ENCODE data around the gene DPP7.
"Not testable (repeated sequence)": the region's sequence is repeated elsewhere in the genome, so short reads cannot be mapped to it uniquely, and the experiment has no call there.

DPP7 gene

DNA sequence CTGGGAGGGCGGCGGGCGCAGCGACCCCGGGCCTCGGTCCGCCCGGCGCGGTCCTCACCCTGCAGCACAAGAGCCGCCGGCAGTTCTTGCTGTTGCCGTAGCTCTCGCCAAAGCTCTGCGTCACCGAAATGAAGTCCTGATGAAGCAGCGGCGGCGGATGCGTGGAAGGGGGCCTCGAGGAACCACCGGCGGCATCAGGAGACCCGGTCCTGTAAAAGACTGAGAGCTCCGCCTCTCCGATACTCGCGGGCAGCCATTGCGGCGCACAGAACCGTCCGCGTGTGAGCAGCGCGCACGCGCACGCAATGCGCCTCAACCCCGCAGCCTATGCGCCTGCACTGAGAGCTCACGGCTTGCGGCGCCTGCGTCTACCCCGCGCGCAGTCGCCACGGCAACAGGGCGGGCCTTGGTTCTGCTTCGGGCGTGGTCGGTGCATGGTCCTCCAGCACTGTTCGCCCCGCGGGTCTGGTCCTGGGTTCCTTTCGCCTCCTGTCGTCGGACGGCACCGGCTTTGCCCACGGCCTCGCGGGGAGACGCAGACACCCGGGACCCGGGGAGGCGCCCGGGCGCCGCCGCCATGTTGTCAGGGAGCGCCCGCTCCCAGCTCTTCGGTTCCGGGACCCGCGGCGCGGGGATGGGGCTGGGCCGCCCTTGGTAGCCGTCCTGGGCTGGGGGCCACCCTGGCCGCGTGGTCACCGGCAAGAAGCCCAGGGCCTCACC lies 15.1 kb upstream of the DPP7 start:
- peak; percentile 85 for DNase-seq (ENCODE audit: low read depth)

DNA sequence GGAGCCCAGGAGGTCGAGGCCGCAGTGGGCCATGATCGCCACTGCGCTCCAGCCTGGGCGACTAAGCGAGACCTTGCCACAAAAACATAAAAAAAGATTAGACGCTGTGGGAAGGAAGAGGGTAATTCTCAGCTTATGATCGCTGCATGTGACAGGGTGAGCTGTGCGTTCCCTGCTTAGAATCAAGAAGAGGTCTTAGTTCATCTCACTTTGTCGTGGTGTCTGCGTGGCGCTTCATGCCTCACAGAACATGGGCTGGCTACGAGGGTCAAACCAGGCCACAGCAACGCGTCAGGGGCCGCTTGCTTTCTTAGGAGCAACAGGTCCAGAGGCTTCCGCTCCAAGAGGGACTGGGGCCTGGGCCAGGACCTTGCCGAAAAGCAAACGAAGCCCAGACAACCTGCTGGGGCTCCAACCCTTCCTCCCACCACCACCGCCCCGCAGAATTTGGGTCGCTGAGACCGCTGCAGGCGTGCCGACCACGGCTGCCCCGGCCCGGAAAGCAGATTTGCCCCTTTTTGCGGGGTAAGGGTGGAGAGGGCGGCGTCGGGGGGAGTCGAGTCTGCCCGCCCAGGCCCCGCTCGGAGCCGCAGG lies 14.4 kb upstream of the DPP7 start:
- DNase-seq (ENCODE audit: low read depth): no peak

DNA sequence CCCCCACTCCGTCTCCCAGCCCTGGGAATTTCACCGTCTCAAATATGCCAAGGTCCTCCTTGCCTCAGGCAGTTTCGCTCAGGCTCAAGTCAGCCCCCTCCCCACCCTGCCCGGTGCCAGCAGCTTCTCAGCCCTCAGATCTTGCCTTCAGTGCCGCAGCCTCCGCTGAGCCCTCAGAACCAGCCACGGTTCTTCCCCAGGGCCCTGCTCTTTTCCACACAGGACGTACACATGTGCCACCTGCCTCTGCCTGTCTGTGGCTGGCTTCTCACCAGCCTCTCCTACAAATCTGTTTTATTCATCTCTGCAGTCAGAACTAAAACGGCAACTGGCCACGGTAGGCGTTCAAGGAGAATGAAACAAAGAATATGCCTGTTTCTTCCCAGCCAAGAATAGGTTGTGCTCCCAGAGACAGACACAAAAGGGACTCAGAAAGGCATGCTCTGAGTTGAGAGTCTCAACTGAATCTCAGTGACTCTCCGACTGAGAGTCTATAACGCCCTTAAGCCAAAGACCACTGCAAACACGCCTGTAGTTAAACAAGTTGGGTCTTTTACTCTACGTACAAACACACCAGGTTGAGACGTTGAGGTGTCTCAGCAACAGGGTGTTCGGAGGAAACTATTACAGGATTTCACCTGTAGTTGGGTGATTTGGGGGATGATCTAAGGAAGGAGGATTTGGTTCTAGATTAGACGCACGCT lies 13.8 kb upstream of the DPP7 start:
- no peak for DNase-seq (ENCODE audit: low read depth)

DNA sequence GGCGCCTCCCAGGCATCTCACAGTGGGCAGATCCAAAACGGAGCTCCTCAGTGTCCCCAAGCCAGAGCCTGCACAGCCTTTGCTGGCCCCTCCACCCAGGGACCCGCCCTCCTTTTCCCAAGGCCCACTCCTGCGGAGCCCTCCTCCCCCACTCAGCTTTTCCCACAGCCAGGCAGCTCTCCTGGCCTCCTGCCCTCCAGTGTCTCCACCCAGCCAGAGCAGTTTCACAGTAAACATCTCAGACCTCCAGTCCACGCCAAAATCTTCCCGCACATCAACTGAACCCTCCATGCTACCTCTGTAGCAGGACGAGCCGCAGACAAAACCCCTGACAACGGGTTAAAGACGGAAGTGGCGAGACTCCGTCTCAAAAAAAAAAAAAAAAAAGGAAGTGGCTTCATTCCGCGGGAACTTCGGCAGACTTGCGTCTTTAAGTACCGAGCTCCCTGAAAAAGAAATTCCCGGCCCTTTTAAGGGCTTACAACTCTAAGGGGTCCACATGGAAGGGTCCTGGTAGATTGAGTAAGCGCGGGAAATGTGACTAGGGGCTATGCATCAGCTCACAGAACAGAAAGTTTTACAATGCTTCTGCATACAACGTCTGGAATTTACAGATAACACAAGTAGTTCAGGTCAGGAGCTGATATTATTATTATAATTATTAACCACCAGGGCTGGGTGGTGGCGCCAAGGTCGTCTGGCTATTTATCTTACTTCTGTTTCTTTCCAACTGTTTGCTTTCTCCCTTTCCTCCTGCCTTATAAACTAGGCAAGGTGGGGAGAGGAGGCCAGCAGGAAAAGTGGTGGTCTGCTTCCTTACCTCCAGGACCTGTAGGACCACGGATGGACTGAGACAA lies 13.0 kb upstream of the DPP7 start:
- DNase-seq (ENCODE audit: low read depth): no peak

DNA sequence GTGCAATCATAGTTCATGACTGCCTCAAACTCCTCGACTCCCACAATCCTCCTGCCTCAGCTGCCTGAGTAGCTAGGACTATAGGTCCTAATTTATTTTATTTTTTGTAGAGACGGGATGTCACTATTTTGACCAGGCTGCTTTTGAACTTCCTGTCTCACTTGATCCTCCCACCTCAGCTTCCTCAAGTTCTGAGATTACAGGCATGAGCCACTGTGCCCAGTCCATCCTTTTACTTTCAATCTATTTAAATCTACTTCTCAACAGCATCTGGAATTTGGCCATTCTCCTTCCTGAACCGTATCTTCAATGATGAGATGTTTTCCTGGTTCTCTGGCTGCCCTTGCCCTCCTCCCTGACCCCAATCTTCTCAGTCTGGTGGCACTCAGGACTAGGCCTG lies 12.3 kb upstream of the DPP7 start:
- DNase-seq (ENCODE audit: low read depth): no peak

DNA sequence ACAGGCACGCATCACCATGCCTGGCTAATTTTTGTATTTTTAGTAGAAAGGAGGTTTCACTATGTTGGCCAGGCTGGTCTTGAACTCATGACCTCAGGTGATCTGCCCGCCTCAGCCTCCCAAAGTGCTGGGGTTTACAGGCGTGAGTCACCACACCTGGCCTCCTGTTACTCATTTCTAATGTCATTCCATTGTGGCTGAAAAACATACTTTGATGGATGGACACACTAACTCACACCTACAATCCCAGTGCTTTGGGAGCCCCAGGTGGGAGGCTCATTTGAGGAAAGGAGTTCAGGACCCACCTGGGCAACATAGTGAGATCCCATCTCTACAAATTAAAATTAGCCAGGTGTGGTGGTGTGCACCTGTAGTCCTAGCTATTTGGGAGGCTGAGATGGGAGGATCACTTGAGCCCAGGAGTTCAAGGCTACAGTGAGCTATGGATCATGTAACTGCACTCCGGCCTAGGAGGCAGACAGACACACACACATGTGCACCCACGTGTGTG lies 9.5 kb upstream of the DPP7 start:
- not testable (repeated sequence) for DNase-seq (ENCODE audit: low read depth)

DNA sequence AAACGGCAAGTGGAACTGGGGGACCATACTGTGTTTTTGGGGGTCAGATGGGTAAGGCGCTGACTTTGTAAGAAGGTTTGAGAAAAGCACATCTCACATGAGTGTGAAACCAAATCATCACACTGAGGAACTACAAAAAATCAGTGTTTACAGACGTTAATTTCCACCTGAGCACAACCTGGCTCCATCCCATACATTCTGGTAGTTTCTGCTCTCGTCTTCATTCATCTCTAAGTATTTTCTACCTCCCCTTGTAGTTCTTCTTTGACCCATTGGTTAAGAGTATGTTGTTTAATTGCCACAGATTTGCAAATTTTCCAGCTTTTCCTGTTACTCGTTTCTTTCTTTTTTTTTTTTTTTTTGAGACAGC lies 8.9 kb upstream of the DPP7 start:
- no peak for DNase-seq (ENCODE audit: low read depth)

DNA sequence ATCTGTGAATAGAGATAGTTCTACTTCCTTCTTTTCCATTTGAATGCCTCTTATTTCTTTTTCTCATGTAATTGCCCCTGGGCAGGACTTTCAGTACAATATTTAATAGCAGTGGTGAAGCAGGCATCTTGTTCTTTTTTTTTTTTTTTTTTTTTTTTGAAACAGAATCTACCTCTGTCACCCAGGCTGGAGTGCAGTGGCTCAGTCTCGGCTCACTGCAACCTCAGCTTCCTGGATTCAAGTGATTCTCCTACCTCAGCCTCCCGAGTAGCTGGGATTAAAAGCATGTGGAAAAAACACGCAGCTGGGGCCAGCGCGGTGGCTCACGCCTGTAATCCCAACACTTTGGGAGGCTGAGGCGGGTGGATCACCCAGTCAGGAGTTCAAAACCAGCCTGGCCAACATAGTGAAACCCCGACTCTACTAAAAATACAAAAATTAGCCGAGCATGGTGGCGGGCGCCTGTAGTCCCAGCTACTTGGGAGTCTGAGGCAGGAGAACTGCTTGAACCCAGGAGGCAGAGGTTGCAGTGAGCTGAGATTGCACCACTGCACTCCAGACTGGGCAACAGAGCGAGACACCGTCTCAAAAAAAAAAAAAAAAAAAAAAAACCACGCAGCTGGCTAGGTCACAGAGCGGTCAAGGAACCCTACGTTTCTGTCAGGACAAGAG lies 8.4 kb upstream of the DPP7 start:
- not testable (repeated sequence) for DNase-seq (ENCODE audit: low read depth)

DNA sequence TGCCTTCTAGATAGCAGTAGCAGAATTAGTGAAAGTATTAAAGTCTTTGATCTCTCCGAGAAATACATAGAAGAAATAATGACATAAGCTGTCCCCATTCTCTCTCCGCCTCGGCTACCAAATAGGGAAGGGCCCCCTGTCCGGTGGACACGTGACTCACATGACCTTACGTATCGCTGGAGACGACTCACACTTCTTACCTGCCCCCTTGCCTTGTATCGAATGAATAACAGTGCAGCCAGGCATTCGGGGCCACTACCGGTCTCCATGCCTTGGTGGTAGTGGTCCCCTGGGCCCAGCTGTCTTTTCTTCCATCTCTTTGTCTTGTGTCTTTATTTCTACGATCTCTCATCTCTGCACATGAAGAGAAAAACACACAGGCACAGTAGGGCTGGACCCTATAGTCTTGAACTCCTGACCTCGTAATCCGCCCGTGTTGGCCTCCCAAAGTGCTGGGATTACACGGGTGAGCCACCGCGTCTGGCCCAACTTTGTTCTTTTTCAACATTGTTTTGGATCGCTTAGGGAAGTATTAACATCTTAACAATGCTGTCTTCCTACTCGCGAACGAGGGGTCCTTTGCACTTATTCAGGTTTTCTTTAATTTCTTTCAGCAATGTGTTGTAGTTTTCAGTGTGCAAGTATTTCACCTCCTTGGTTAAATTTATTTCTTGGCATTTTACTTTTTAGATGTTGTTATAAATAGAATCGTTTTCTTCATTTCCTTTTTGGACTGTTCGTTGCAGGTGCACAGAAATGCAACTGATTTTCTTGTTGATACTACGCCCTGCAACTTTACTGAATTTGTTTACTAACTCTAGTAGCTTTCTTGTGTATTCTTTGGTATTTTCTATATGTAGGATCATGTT lies 7.6 kb upstream of the DPP7 start:
- not testable (repeated sequence) for DNase-seq (ENCODE audit: low read depth)

DNA sequence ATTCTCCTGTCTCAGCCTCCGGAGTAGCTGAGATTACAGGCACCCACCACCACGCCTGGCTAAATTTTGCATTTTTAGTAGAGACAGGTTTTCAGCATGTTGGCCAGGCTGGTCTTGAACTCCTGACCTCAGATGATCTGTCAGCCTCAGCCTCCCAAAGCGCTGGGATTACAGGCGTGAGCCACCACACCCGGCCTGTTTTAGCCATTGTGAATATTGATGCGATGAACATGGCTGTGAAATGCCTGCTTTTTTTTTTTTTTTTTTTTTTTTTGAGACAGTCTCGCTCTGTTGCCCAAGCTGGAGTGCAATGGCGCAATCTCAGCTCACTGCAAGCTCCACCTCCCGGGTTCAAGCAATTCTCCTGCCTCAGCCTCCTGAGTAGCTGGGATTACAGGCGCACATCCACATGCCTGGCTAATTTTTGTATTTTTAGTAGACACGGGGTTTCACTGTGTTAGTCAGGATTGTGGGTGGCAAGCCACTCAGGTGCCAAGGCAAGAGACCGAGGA lies 3.6 kb upstream of the DPP7 start:
- not testable (repeated sequence) for DNase-seq (ENCODE audit: low read depth)

DNA sequence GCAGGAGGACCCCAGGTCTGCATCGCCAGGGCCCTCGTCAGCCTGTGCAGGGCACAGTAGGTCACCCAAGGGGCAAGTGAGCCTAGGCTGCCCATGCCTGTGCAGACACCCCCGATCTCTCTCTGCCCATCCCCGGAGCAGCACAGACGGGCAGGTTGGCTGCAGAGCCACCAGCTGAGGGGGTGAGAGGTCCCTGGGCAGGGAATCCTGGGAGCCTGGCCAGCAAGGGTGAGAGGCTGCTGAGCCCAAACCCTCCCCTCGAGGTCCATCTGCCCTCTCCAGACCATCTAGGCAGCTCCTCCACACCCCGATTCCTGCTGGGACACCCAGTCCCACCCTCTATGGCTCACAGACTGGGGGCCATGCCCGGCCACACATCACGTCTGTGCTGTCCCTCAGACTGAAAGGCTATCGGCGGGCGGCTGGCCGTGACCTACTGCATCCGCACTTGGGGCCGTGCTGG lies 2.8 kb upstream of the DPP7 start:
- DNase-seq (ENCODE audit: low read depth): no peak

DNA sequence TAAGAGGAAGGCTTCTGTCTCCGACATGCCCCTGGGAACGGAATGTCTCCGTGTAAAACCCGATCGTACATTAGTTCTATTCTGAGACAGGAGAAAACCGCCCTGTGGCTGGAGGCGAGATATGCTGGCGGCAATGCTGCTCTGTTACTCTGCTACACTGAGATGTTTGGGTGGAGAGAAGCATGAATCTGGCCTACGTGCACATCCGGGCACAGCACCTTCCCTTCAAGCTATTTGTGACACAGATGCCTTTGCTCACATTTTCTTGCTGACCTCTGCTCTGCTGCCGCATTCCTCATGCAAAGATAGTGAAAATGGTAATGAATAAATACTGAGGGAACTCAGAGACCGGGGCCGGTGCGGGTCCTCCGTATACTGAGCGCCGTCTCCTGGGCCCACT lies 2.2 kb upstream of the DPP7 start:
- no peak for DNase-seq (ENCODE audit: low read depth)

DNA sequence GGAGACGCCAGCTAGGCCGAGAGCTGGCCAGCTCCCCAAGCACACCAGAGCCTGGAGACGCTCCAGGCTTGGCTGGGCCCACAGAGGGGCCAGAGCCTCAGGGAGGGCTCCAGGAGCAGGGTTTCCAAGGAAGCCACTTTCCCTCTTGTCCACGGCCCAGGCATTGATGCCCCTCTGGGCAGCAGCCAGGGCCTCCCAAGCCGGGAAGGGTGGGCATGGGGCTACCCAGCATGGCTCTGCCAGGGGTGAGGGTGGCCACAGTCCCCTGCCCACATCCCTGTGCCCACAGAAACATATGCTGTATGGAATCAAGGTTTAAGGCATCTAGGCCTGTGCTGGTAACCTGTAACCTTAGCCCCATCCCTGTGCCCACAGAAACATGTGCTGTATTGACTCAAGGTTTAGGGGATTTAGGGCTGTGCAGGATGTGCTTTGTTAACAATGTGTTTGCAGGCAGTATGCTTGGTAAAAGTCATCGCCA lies 1.5 kb upstream of the DPP7 start:
- no peak for DNase-seq (ENCODE audit: low read depth)

DNA sequence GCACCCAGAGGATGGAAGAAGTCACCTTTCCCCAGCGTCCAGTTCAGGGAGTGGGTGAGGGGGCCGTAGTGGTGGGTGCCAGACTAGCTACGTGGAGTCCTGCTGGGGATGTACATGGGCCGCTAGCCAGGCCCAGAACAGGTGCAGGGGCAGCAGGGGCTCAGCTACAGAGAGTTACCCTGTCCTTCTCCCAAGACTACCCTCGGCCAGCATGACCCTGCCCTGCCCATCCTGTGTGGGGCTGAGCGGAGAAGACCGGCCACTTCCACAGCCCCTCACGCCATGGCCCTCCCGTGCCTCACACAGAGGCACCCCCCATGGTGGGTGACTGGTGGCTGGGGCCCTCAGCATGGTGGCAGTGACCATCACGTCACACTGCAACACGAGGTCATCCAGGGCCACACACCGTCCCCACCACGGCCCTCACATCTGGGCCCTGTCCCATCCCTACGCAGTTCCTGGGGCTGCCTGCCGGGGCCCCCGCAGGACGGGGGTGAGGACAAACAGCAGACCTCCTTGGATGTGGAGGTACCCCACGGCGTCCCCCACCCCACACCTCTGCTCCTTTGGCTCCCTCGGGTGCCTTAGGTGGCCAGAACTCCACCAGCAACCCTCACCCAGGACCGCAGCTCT lies 977 bp upstream of the DPP7 start:
- DNase-seq (ENCODE audit: low read depth): no peak

DNA sequence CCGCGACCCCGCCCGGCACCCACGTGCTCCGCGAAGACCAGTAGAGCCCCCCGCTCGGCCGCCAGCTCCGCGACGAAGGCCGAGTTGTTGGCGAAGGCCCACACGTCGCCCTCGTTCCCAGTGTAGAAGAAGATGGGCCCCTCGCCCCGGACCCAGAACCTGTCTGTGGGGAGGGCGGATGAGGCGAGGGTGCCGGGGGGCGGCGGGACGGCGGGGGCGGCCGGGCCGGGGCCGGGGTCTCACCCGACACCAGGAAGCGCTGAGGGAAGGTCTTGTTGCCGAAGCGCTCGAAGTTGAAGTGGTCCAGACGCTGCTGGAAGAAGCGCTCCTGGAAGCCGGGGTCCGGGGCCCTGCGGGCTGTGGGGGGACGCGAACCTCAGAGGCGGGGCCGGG lies 317 bp downstream of the DPP7 start:
- DNase-seq (ENCODE audit: low read depth): no peak

DNA sequence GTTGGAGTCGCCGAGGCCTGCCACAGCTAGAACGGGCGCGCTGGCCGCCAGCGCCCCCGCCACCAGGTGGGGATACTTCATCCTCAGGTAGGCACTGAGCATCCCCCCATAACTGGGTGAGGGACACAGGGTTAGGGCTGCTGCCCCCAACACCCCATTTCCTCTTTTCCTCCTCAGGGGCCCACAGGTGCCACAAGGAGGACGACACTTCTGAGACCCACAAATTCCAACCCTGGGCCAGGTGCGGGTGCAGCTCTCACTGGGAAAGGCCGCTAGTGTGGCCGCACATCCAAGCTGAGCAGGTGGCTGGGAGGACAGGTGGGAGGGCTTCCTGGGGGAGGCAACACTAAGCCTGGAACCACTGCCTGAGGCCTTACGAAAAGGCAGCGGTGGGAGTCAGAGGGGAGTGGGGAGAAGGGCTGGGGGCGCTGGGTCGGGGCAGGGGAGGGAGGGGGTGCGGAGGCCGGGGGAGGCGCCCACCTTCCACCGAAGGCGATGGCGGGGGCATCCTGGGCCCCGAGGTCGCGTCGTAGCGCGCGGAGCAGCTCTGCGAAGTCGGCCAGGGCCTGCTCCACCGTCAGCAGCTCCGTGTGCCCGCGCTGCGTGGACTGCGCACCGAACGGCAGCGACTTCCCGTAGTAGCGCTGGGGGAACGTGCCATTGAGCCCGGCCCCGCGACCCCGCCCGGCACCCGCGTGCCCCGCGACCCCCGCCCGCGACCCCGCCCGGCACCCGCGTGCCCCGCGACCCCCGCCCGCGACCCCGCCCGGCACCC lies 961 bp downstream of the DPP7 start:
- DNase-seq (ENCODE audit: low read depth): no peak

DNA sequence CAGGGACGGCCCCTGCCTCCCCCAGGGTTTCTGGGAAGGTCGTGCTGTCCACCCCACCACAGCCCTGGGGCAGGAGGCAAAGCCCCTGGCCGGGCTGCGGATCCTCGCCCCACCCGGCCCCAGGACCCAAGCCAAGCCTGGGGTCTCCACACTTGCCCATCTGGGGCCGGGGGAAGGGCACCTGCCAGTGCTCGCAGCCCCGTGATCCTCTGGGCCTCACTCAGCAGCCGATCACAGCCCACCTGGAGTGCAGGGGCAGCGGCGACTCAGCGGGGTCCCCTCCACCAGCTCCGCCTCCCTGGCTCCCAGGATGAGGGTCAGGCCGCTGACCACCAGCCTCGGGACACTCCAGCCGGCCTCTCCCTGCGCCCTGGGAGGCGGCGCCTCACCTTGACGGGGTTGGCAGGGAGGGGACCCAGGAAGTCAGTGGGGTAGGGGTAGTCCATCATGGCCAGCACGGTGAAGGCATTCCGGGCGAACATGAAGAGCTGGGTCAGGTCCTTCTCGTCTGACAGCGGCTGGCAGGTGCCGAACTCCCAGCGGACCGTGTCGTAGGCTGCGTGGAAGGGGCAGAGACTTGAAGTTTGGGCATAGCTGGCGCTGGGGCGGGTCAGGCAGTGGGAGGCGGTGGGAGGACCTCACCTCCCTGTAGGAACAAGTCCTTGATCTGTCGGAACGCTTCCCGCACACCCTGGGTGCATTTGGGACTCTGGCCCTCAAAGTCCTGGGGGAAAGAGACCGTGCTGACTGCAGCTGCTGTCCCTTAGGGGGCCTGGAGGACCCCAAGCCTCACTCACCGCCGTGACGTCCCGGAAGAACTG lies 1.8 kb downstream of the DPP7 start:
- DNase-seq (ENCODE audit: low read depth): no peak
